Femur (tissue), 1 donor: ENCODE measurements around the gene COL18A1.
"Not testable (repeated sequence)": the region's sequence is repeated elsewhere in the genome, so short reads cannot be mapped to it uniquely, and the experiment has no call there.

ENCODE experiments used
- DNase-seq: peaks from one replicate; pipeline ENCODE4 v3.0.0-alpha.2; 2017

COL18A1 gene

DNA sequence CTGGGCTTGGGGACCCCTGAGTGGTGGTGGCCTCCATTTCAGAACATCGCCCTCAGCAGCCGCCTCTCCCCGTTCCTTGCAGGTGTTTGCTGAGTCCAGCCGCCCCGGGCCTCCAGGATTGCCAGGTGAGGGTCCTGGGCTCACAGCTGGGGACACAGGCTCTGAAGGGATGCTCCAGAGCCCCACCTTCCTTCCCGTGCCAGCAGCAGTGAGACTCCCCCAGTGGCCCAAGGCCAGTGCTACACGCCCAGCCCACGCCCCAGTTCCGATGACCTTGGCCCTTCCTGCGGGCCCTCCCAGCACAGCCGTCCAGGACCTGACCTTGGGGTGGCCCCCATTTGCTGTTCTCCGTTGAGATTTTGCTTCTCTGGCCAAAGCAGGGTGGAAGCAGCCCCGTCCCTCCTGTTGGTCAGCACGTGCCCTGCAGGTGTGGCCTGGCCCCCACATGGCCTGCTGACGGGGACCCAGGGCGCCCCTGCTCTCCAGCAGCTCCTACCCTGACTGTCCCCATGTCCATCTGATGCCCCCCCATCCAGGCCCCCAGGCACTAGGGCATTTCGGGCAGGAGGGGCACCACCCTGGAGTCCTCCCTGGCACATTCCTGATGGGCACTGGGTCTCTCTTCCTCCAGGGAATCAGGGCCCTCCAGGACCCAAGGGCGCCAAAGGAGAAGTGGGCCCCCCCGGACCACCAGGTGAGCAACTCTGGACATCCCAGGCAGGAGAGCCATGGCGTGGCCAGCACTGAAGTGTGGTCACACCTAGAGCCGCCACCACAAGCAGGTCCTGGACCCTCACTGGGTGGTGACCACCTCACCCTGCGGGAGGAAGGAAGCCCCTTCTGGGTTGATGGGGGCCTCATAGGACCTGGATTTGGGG lies 92.2 kb downstream of the COL18A1 start:
- DNase-seq, result no peak

DNA sequence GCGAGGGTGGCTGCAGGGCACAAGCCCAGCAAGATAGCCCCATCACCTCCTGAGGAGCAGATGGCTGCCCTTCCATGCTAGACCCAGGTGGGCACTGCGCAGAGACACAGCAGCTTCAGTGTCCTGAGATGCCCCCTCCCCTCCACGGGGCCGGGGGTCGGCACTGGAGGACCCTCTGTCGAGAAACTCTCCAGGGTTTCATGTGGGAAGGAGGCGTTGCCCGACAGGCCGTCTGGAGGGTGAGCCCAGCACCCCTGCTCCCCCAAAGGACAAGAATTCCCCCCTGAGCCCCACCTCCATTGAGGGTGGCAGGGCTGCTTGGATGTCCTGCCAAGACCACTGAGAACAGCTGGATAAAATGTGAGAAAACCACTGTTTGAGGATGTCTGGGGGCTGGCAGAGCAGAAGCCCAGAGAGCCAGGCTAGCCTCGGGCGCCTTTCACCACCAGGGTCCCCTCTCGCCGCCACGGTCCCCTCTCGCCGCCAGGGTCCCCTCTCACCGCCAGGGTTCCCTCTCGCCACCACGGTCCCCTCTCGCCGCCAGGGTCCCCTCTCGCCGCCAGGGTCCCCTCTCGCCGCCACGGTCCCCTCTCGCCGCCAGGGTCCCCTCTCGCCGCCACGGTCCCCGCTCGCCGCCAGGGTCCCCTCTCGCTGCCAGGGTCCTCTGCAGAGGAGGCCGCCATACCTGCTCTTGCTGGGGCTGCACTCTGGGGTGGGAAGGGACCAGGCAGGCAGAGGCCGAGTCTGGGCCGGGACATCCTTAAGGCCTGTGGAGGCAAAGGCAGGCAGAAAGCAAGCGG lies 93.1 kb downstream of the COL18A1 start:
- no peak for DNase-seq

DNA sequence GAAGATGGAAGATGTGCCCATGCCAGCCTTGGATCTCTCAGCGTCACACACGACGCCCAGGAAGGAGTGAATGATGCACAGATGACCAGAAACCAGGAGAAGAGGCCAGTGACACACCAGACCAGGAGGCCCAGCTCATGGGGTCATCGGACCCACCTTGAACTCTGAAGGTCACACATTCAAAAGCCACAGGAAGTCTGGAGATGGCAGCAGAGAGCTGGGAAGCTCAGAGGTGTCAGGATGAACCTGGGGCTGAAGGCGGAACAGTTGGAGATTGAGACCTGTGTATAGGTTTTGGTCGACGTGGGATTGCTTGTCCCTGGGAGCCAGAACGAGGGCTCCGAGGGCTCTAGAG lies 93.7 kb downstream of the COL18A1 start:
- no peak for DNase-seq

DNA sequence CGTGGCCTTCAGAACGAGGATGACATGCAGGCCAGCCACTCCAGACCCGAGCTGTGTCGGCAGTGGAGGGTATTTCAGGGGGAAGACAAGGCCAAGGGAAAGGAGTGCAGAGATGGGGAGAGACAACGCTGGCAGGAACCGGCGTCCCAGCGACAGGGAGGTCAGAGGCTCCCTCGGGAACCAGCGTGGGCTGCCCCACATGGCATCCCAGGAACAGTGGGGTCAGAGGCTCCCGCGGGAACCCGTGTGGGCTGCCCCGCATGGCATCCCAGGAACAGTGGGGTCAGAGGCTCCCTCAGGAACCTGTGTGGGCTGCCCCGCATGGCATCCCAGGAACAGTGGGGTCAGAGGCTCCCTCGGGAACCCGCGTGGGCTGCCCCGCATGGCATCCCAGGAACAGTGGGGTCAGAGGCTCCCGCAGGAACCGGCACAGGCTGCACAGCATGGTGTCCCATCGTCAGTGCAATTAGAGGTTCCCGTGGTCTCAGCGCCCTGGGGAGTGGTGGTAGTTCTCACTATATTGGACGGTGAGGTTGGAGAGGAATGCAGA lies 94.3 kb downstream of the COL18A1 start:
- DNase-seq, result no peak

DNA sequence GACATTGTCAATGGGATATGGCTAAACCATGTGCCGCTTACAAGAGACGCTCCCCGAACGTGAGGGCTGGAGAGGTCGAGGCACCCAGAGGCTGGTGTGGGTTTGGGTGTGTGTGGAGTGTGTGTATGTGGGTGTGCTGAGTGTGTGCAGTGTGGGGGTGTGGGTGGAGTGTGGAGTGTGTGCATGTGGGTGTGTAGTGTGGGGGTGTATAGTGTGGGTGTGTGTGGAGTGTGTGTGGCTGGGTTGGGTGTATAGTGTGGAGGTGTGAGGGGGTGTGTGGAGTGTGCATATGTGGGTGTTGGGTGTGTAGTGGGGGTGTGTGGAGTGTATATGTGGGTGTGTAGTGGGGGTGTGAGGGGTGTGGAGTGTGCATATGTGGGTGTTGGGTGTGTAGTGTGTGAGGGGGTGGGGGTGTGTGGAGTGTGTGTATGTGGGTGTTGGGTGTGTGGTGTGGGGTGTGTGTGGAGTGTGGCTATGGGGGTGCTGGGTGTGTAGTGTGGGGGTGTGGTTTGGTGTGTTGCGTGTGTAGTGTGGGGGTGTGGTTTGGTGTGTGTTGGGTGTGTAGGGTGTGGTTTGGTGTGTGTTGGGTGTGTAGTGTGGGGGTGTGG lies 95.1 kb downstream of the COL18A1 start:
- no peak for DNase-seq

DNA sequence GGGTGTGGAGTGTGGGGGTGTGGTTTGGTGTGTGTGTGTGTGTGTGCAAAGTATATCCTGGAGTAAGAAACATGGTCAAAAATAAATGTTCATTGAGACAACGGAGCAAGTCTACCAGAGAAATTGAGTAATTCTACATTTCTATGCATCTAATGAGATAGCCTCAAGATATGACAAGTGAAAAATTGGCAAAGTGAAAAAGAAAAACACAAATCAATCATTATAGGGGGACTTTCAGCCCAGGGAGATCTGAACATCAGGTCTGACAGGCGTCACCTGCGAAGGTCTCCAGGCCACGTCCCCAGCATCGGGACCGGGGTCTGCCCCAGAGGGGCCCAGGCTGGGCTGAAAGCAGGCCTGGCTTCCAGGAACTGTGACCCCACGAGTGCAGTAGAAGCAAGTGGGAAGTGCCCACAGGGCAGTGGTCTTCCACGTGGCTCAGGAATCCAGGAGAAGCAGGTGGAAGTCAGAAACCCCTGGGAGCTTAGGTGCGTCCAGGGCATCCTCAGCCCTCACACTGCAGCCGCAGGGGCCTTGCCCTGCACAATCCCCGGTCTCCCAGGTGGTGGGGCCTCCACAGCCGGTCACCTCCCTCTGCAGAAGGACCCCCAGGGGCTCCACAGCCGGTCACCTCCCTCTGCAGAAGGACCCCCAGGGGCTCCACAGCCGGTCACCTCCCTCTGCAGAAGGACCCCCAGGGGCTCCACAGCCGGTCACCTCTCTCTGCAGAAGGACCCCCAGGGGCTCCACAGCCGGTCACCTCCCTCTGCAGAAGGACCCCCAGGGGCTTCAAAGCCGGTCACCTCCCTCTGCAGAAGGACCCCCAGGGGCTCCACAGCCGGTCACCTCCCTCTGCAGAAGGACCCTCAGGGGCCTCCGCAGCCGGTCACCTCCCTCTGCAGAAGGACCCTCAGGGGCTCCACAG lies 96.4 kb downstream of the COL18A1 start:
- DNase-seq, result not testable (repeated sequence)

GRCh38 chr21:45502006-45502345 lies 97.0 kb downstream of the COL18A1 start:
- no peak for DNase-seq

DNA sequence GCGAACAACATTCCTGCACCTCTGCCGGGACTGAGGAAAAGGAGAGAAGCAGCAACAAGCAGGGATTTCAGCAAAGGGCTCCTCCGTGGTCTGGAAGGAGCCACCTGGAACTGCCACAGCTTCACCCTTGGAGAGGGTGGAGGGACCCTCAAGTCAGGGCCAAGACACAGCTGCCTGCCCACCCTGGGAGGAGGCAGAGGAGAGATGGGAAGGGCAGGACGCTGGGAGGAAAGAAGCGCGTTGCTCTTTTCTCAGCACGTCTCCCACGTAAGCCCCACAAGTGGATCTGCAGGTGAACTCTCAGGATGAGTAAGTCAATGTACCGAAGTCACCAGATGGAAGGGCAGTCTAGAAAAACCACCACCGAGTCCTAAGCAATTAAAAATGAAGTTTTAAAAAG lies 97.6 kb downstream of the COL18A1 start:
- no peak for DNase-seq

- DNase-seq, result not testable (repeated sequence)
Measured at GRCh38 chr21:45503226-45503625, 98.3 kb downstream of the COL18A1 start.

DNA sequence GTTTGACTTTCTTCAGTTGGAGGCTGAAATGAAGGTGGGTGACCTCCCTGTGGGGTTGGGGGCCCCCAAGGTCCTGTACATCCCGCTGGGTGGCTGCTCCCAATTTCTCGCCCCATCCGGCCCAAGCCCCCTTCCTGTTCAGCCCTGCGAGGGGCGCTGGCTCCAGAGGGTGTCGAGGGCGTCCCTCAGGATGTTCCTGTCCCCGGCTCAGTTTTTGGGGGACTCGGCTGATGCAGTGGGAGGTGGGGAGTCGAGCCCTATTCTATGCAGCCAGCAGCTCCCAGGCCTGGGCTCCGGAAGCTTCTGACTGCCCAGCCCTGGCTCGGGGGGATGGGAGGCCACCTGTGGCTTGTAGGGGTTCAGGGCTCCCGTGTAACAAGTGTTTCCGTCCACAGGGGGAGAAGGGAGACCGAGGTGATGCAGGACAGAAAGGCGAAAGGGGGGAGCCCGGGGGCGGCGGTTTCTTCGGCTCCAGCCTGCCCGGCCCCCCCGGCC lies 99.1 kb downstream of the COL18A1 start:
- no peak for DNase-seq

DNA sequence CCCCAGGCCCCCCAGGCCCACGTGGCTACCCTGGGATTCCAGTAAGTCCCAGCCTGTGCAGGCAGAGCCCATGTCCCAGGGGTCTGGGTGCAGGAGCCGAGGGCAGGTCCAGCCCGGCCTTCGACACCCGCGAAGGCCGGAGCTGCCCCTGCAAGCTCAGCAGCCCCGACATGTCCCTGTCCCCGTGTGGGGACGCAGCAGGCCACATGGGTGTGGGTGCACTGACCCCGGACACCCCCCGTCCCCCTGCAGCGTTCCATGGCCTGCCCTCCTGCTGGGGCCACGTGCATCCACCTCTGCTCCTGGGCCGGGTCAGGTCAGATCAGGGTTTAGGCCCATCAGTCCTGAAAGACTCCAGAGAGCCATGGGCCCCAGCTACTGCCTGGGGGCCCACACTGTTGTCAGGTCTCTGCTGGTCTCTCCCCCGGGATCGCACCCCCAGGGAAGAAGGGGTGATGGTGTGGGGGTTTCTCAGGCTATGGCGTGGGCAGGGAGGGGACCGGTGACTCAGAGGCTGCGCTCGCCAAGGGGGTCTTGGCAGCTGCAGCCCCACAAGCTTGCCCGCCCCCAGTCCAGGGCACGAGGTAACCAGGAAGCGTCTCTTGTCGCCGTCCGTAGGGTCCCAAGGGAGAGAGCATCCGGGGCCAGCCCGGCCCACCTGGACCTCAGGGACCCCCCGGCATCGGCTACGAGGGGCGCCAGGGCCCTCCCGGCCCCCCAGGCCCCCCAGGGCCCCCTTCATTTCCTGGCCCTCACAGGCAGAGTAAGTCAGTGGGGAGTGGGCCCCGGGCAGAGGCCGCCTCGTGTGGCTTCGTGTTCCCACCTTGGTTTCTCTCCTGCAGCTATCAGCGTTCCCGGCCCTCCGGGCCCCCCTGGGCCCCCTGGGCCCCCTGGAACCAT lies 99.8 kb downstream of the COL18A1 start:
- no peak for DNase-seq

DNA sequence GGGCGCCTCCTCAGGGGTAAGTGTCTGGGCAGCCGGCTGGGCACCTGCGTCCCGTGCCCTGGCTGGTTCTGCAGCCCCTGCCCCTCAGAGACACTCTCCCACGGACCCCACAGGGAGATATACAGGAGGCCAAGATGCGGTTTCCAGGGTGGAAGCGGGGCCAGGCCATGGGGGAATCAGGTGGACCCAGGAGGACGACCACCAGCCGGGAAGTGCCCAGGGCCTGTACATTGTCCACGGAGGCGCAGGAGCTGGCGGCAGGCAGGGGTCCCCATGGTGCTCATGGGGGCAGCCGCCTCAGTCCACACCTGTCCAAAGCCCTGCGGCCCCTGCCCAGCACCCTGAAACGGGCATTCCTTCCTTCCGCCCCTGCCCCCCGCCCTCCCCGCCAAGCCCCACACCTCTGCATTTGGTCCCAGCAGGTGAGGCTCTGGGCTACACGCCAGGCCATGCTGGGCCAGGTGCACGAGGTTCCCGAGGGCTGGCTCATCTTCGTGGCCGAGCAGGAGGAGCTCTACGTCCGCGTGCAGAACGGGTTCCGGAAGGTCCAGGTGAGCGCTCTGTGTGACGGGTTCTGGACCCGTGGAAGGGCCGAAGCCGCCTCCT lies 100.6 kb downstream of the COL18A1 start:
- no peak for DNase-seq

- DNase-seq, result no peak
Measured at GRCh38 chr21:45506241-45506817, 101.4 kb downstream of the COL18A1 start.

- no peak for DNase-seq
Measured at GRCh38 chr21:45506836-45507522, 102.0 kb downstream of the COL18A1 start.

GRCh38 chr21:45507523-45507875 lies 102.5 kb downstream of the COL18A1 start:
- no peak for DNase-seq

DNA sequence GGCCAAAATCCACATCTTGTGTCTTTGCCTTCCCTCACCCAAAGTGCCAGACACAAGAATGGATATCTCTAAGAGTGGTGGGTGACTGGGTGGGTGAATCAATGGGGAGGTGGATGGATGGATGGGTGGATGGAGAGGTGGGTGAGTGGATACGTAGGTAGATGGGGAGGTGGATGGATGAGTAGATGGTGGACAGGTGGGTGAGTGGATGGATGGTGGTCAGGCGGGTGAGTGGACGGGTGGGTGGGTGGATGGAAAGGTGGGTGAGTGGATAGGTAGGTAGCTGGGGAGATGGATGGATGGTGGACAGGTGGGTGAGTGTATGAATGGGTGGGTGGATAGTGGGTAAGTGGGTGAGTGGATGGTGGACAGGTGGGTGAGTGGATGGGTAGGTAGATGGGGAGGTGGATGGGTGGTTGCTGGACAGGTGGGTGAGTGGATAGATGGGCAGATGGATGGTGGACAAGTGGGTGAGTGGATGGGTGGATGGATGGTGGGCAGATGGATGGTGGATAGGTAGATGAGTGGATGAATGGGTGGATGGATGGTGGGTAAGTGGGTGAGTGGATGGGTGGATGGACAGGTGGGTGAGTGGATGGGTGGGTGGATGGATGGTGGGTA lies 103.0 kb downstream of the COL18A1 start:
- DNase-seq, result no peak

DNA sequence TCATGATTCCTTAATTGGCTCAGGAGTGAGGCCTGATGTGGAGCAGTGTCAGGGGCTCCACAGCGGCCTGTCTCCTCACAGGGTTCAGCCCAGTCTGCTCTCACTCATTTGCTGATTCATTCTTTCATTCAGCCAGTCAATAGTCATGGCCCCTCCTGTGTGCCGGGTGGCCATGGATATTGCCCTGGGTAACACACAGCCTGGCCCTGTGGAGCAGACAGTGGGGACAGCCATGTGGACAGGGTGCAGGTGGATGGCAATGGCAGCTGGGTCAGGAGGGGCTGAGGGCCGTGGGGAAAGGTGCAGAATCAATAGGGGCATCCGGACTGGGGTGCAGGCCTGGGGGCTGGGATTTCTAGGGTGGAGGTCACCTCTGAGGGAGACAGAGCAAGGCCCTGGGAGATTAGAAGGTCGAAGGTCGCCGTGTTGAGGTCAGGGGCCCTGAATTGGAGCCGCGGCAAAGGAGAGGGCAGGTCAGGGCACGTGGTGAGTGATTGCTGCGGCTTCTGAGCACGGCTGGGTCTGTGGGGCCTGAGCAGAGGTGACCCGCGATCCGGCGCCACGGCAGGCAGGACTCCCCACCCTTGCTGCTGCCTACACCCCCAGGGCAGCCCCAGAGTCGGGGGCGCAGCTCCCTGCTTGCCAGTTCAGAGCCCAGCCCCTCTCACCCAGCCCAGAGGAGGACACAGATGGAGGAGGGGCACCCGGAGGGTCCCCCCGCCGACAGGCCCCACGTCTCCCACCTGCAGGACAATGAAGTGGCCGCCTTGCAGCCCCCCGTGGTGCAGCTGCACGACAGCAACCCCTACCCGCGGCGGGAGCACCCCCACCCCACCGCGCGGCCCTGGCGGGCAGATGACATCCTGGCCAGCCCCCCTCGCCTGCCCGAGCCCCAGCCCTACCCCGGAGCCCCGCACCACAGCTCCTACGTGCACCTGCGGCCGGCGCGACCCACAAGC lies 103.9 kb downstream of the COL18A1 start:
- no peak for DNase-seq
